Myocyte (in vitro differentiated cells): ENCODE data around the gene VEPH1. TPM values are rescaled to one million over a fixed set of nuclear protein-coding genes. Genes with fewer than 3 reads are reported as not detected.

Experiments
- DNase-seq: peaks from one replicate; pipeline ENCODE4 v3.0.0-alpha.2; 2012; ENCODE audit warnings: low read depth
- total RNA-seq: library from RNA; depleted of rRNA; stranded (reverse); fragments of >200 nt; gene quantifications from 2 replicates; pipeline ENCODE4 v1.2.3, GENCODE V29; 2014

VEPH1 gene
- total RNA-seq, 1 donor from 2014 or later = 17.0 TPM

GRCh38 chr3:157438194-157438730 lies 65.0 kb downstream of the VEPH1 start:
- DNase-seq = peak; percentile 24

GRCh38 chr3:157436583-157437291 lies 66.5 kb downstream of the VEPH1 start, which contains the start of gene PTX3:
Gene PTX3, plus strand, starts transcription at chr3:157436850. Its CDS starts 84 bp downstream, at chr3:157436934.
- DNase-seq = peak; percentile 70

GRCh38 chr3:157429708-157430107 lies 73.5 kb downstream of the VEPH1 start:
- peak; percentile 41 for DNase-seq

- DNase-seq = no peak
These were observed 74.4 kb downstream of the VEPH1 start for GRCh38 chr3:157428853-157429252.

- DNase-seq = no peak
These were observed 75.3 kb downstream of the VEPH1 start for GRCh38 chr3:157427901-157428300.

- no peak for DNase-seq
These were observed 79.9 kb downstream of the VEPH1 start for GRCh38 chr3:157423337-157423736.

- no peak for DNase-seq
These were observed 82.5 kb downstream of the VEPH1 start for GRCh38 chr3:157420606-157421130.

- no peak for DNase-seq
These were observed 85.1 kb downstream of the VEPH1 start for GRCh38 chr3:157418104-157418503.

- DNase-seq = peak; percentile 74
These were observed 86.0 kb downstream of the VEPH1 start for GRCh38 chr3:157417247-157417646.

- no peak for DNase-seq
These were observed 86.7 kb downstream of the VEPH1 start for GRCh38 chr3:157416347-157417087.

- no peak for DNase-seq
These were observed 88.4 kb downstream of the VEPH1 start for GRCh38 chr3:157414861-157415260.

GRCh38 chr3:157412323-157412855 lies 90.8 kb downstream of the VEPH1 start:
- peak; percentile 92 for DNase-seq

- DNase-seq = no peak
These were observed 92.3 kb downstream of the VEPH1 start for GRCh38 chr3:157410945-157411344.

GRCh38 chr3:157409516-157409915 lies 93.7 kb downstream of the VEPH1 start:
- no peak for DNase-seq

GRCh38 chr3:157408499-157409149 lies 94.6 kb downstream of the VEPH1 start:
- no peak for DNase-seq

- no peak for DNase-seq
These were observed 95.4 kb downstream of the VEPH1 start for GRCh38 chr3:157407769-157408168.

- no peak for DNase-seq
These were observed 96.8 kb downstream of the VEPH1 start for GRCh38 chr3:157406394-157406793.

GRCh38 chr3:157405457-157405856 lies 97.8 kb downstream of the VEPH1 start:
- peak; percentile 78 for DNase-seq

- no peak for DNase-seq
These were observed 98.8 kb downstream of the VEPH1 start for GRCh38 chr3:157404381-157404780.

GRCh38 chr3:157398598-157398997 lies 104.6 kb downstream of the VEPH1 start:
- no peak for DNase-seq

GRCh38 chr3:157394411-157394810 lies 108.8 kb downstream of the VEPH1 start:
- no peak for DNase-seq
